HG02588 (cell line): ENCODE data around the gene FCN1.

Experiments used
- ATAC-seq: cut with Tn5 transposase; IDR thresholded peaks from one replicate; pipeline ENCODE4 v1.9.1; 2021; ENCODE audit warnings: mild to moderate bottlenecking, moderate library complexity; ENCODE audit not compliant: unreplicated experiment

FCN1 gene

GRCh38 chr9:134894136-134894860 lies 23.4 kb downstream of the FCN1 start:
- ATAC-seq = no peak

GRCh38 chr9:134892820-134893420 lies 24.8 kb downstream of the FCN1 start:
- ATAC-seq = no peak

- no peak for ATAC-seq
Observed at GRCh38 chr9:134892221-134892620, 25.5 kb downstream of the FCN1 start.

- ATAC-seq = no peak
Observed at GRCh38 chr9:134891713-134892112, 26.0 kb downstream of the FCN1 start.

- ATAC-seq = no peak
Observed at GRCh38 chr9:134891053-134891452, 26.7 kb downstream of the FCN1 start.

GRCh38 chr9:134890155-134890495 lies 27.6 kb downstream of the FCN1 start:
- ATAC-seq = no peak

- ATAC-seq = no peak
Observed at GRCh38 chr9:134889386-134890154, 28.1 kb downstream of the FCN1 start.

- no peak for ATAC-seq
Observed at GRCh38 chr9:134888603-134889190, 29.0 kb downstream of the FCN1 start.

- ATAC-seq = no peak
Observed at GRCh38 chr9:134887686-134888602, 29.8 kb downstream of the FCN1 start.

GRCh38 chr9:134887219-134887618 lies 30.5 kb downstream of the FCN1 start:
- ATAC-seq = no peak

GRCh38 chr9:134886413-134886913 lies 31.2 kb downstream of the FCN1 start:
- no peak for ATAC-seq

- ATAC-seq = no peak
Observed at GRCh38 chr9:134885679-134886412, 31.9 kb downstream of the FCN1 start.

GRCh38 chr9:134885001-134885678 lies 32.6 kb downstream of the FCN1 start:
- no peak for ATAC-seq

GRCh38 chr9:134884492-134884891 lies 33.2 kb downstream of the FCN1 start:
- ATAC-seq = no peak

GRCh38 chr9:134883040-134883782 lies 34.5 kb downstream of the FCN1 start:
- no peak for ATAC-seq

- ATAC-seq = no peak
Observed at GRCh38 chr9:134882204-134882785, 35.4 kb downstream of the FCN1 start.

- ATAC-seq = no peak
Observed at GRCh38 chr9:134881313-134881670, 36.4 kb downstream of the FCN1 start.
